IMR-90 (cell line): Measurements from ENCODE around the gene USP54. TPM values are rescaled to one million over a fixed set of nuclear protein-coding genes. Genes with fewer than 3 reads are reported as not detected.

Source experiments
- ATAC-seq: fragments of 200-7000 bp; cut with Tn5 transposase; 2 replicates; pipeline ENCODE4 v1.9.1; 2020; ENCODE audit warnings: low read depth, mild to moderate bottlenecking, moderate library complexity
- BruUV-seq: library from RNA; stranded (reverse); fragments of 400-500 nt; replicated peaks from 2 replicates; lab custom pipeline; 2021; lab: Mats Ljungman, UMichigan
- CTCF ChIA-PET: fragments of 300-600 bp; formaldehyde crosslinking; extraction: SDS; loops from one replicate; lab custom pipeline; 2021; ENCODE audit warnings: antibody characterized with exemption; lab: Yijun Ruan, JAX
- POLR2A ChIA-PET: fragments of 300-600 bp; sonication (Branson Sonifier 250); formaldehyde crosslinking; loops from one replicate; lab custom pipeline; 2022; ENCODE audit warnings: antibody characterized with exemption; ENCODE audit not compliant: unreplicated experiment; lab: Charles Lee
- DNase-seq: peaks from one replicate; pipeline ENCODE4 v3.0.0; 2013
- H2AFZ ChIP-seq: replicated peaks from 2 replicates; pipeline ENCODE3; 2013; ENCODE audit warnings: low read length, mild to moderate bottlenecking; ENCODE audit not compliant: poor library complexity
- H2AK5ac ChIP-seq: 2 replicates; pipeline ENCODE4 v1.6.1; 2013; ENCODE audit warnings: low read depth, low read length, inconsistent platforms
- H2AK9ac ChIP-seq: replicated peaks from 2 replicates; pipeline ENCODE3; 2013; ENCODE audit warnings: mild to moderate bottlenecking, low read depth, low read length, moderate library complexity; ENCODE audit not compliant: poor library complexity
- H2BK120ac ChIP-seq: 2 replicates; pipeline ENCODE4 v1.6.1; 2013; ENCODE audit warnings: low read depth, low read length, inconsistent platforms
- H2BK15ac ChIP-seq: 3 replicates; pipeline ENCODE4 v1.6.1; 2013; ENCODE audit warnings: low read depth, low read length, inconsistent platforms
- H2BK20ac ChIP-seq: 2 replicates; pipeline ENCODE4 v1.6.1; 2013; ENCODE audit warnings: low read depth, mild to moderate bottlenecking, inconsistent platforms, low read length, moderate library complexity
- H2BK5ac ChIP-seq: 2 replicates; pipeline ENCODE4 v1.6.1; 2013; ENCODE audit warnings: mild to moderate bottlenecking, low read depth, low read length, inconsistent platforms; ENCODE audit not compliant: poor library complexity, severe bottlenecking
- H3K14ac ChIP-seq: replicated peaks from 2 replicates; pipeline ENCODE4 v1.6.1; 2013; ENCODE audit warnings: low read depth, low read length, inconsistent platforms
- H3K18ac ChIP-seq: 2 replicates; pipeline ENCODE4 v1.6.1; 2013; ENCODE audit warnings: low read depth, low read length, control low read depth
- H3K23ac ChIP-seq: 2 replicates; pipeline ENCODE4 v1.6.1; 2013; ENCODE audit warnings: low read depth, low read length, inconsistent platforms
- H3K27ac ChIP-seq: 2 replicates; pipeline ENCODE4 v1.5.1; 2013; ENCODE audit warnings: mild to moderate bottlenecking, control low read depth, low read length; ENCODE audit not compliant: insufficient read depth
- H3K27me3 ChIP-seq: 2 replicates; pipeline ENCODE4 v1.6.1; 2013; ENCODE audit warnings: low read length; ENCODE audit not compliant: control insufficient read depth, insufficient read depth
- H3K36me3 ChIP-seq: 2 replicates; pipeline ENCODE4 v1.6.1; 2013; ENCODE audit warnings: low read length, mixed read lengths; ENCODE audit not compliant: control insufficient read depth, insufficient read depth
- H3K4ac ChIP-seq: 2 replicates; pipeline ENCODE4 v1.6.1; 2013; ENCODE audit warnings: low read depth, low read length, inconsistent platforms
- H3K4me1 ChIP-seq: 2 replicates; pipeline ENCODE4 v1.6.1; 2013; ENCODE audit warnings: low read length, mixed read lengths; ENCODE audit not compliant: control insufficient read depth, insufficient read depth
- H3K4me2 ChIP-seq: 2 replicates; pipeline ENCODE4 v1.6.1; 2013; ENCODE audit warnings: low read depth, mild to moderate bottlenecking, control low read depth, low read length, moderate library complexity
- H3K4me3 ChIP-seq: 2 replicates; pipeline ENCODE4 v1.5.1; 2013; ENCODE audit warnings: low read depth, mild to moderate bottlenecking, control low read depth, low read length, moderate library complexity; ENCODE audit not compliant: insufficient read depth
- H3K56ac ChIP-seq: 2 replicates; pipeline ENCODE4 v1.6.1; 2013; ENCODE audit warnings: low read length, inconsistent platforms; ENCODE audit not compliant: insufficient read depth; ENCODE audit errors: extremely low read depth
- H3K79me1 ChIP-seq, 2 experiments: 2 replicates each; pipeline ENCODE4 v1.6.1; 2013; ENCODE audit warnings: low read length in 2 of 2, inconsistent platforms in 1 of 2, low read depth in 1 of 2
- H3K9ac ChIP-seq: 2 replicates; pipeline ENCODE4 v1.6.1; 2013; ENCODE audit warnings: low read depth, low read length, control low read depth
- H3K9me1 ChIP-seq: 2 replicates; pipeline ENCODE4 v1.6.1; 2013; ENCODE audit warnings: low read length, inconsistent platforms; ENCODE audit not compliant: insufficient read depth
- H3K9me3 ChIP-seq: 2 replicates; pipeline ENCODE4 v1.6.1; 2013; ENCODE audit warnings: low read length; ENCODE audit not compliant: control insufficient read depth, insufficient read depth
- H4K20me1 ChIP-seq: 2 replicates; pipeline ENCODE4 v1.6.1; 2013; ENCODE audit warnings: low read length, inconsistent platforms; ENCODE audit not compliant: insufficient read depth
- H4K5ac ChIP-seq: 2 replicates; pipeline ENCODE4 v1.6.1; 2013; ENCODE audit warnings: mild to moderate bottlenecking, low read depth, low read length, control low read depth
- H4K8ac ChIP-seq, 2 experiments: 2 replicates each; pipeline ENCODE4 v1.6.1; 2013; ENCODE audit warnings: low read depth in 2 of 2, low read length in 2 of 2, control low read depth in 1 of 2, inconsistent platforms in 1 of 2
- H4K91ac ChIP-seq: 2 replicates; pipeline ENCODE4 v1.6.1; 2013; ENCODE audit warnings: low read depth, low read length, inconsistent platforms; ENCODE audit not compliant: insufficient read depth
- BHLHE40 ChIP-seq: fragments of 150-350 bp; IDR thresholded peaks from 2 replicates; pipeline ENCODE4 v1.6.1; 2016; ENCODE audit warnings: mild to moderate bottlenecking, low read depth, low read length
- CHD1 ChIP-seq: IDR thresholded peaks from 2 replicates; pipeline ENCODE4 v1.6.1; 2012; ENCODE audit warnings: low read depth, low read length, improper control_type of control experiment
- CTCF ChIP-seq: conservative IDR thresholded peaks from 2 replicates; pipeline ENCODE4 v1.5.1; 2012; ENCODE audit warnings: mild to moderate bottlenecking, low read depth, low read length, improper control_type of control experiment
- ELK1 ChIP-seq: fragments of 150-350 bp; IDR thresholded peaks from 2 replicates; pipeline ENCODE4 v1.6.1; 2016; ENCODE audit warnings: low read depth, mild to moderate bottlenecking, low read length, moderate library complexity, borderline replicate concordance
- FOS ChIP-seq: fragments of 150-350 bp; IDR thresholded peaks from 2 replicates; pipeline ENCODE4 v1.6.1; 2016; ENCODE audit warnings: low read depth, low read length
- MAFK ChIP-seq: IDR thresholded peaks from 2 replicates; pipeline ENCODE4 v1.6.1; 2012; ENCODE audit warnings: low read depth, low read length, improper control_type of control experiment
- NFE2L2 ChIP-seq: fragments of 150-350 bp; IDR thresholded peaks from 2 replicates; pipeline ENCODE4 v1.6.1; 2016; ENCODE audit warnings: low read depth, mild to moderate bottlenecking, low read length
- RAD21 ChIP-seq: IDR thresholded peaks from 2 replicates; pipeline ENCODE4 v1.6.1; 2012; ENCODE audit warnings: low read length, improper control_type of control experiment
- RCOR1 ChIP-seq: IDR thresholded peaks from 2 replicates; pipeline ENCODE4 v1.6.1; 2012; ENCODE audit warnings: mild to moderate bottlenecking, low read length, improper control_type of control experiment; ENCODE audit not compliant: insufficient replicate concordance
- SMC3 ChIP-seq: fragments of 150-350 bp; IDR thresholded peaks from 2 replicates; pipeline ENCODE4 v1.6.1; 2016; ENCODE audit warnings: low read depth, mild to moderate bottlenecking, antibody characterized with exemption, low read length, moderate library complexity
- USF2 ChIP-seq: fragments of 150-350 bp; IDR thresholded peaks from 2 replicates; pipeline ENCODE4 v1.6.1; 2017; ENCODE audit warnings: mild to moderate bottlenecking, antibody characterized with exemption, low read length, low read depth
- WGBS, 2 experiments: methylation state at CpG; one replicate each; pipeline versions ENCODE4 v1.1.5 to v1.1.7; 2013; ENCODE audit warnings: missing lambda C conversion rate in 2 of 2; ENCODE audit not compliant: insufficient read length in 1 of 2; ENCODE audit errors: extremely low coverage in 2 of 2; 5-methylcytosine and 5-hydroxymethylcytosine counted together
- dilution Hi-C: fragments of 300-500 bp; cut with HindIII; formaldehyde crosslinking; loops from one replicate; pipeline ENCODE4 v1.14.3; 2018; ENCODE audit warnings: low sequenced_read_pairs; ENCODE audit not compliant: unreplicated experiment
- in situ Hi-C: fragments of 300-500 bp; cut with MboI; formaldehyde crosslinking; loops from 3 replicates; pipeline ENCODE4 v1.14.3; 2019; ENCODE audit warnings: low sequenced_read_pairs, inconsistent platforms, mixed read lengths
- intact Hi-C: fragments of 100-400 bp; cut with micrococcal nuclease; formaldehyde crosslinking; loops from 2 replicates; pipeline ENCODE4 v1.10.0; 2022
- polyA plus RNA-seq, 3 experiments: library from polyadenylated mRNA; depleted of rRNA; stranded (reverse); fragments of >200 nt; gene quantifications; 2 replicates each; pipeline ENCODE4 v1.2.3, GENCODE V29; 2012; ENCODE audit warnings: low replicate concordance in 1 of 3
- total RNA-seq: library from RNA; depleted of rRNA; stranded (reverse); fragments of >200 nt; gene quantifications from 2 replicates; pipeline ENCODE4 v1.2.3, GENCODE V29; 2012

Gene USP54
- total and polyA plus RNA-seq, 2 of the 4 experiments (the other 2 are of a cell fraction): 4.0 to 7.9 TPM

GRCh38 chr10:73576890-73577591 lies 14.1 kb downstream of the USP54 start:
- no TSS peak for BruUV-seq
- Histone ChIP-seq H3K18ac (peak overlapping the region; percentile 66; the same call in 1 of the 2 replicates), H2BK15ac (no peak overlapping the region), H3K4ac (no peak overlapping the region; the same call in 1 of the 2 replicates), H2BK20ac (no peak overlapping the region), H3K9me1 (no peaks in the 10 kb centered on the region), H2AFZ (no peak overlapping the region), H4K91ac (no peak overlapping the region), H3K27ac (no peak overlapping the region), H3K4me3 (no peak overlapping the region), H3K27me3 (no peaks in the 10 kb centered on the region), H3K23ac (no peak overlapping the region), H2BK120ac (no peak overlapping the region), H4K20me1 (no peaks in the 10 kb centered on the region), H3K9me3 (no peaks in the 10 kb centered on the region), H2BK5ac (no peak overlapping the region), H3K14ac (0 out of 2 replicates have a peak overlapping the region, but pooled peaks have one; percentile 49), H3K9ac (no peak overlapping the region), H4K5ac (0 out of 2 replicates have a peak overlapping the region, but pooled peaks have one; percentile 42), H3K56ac (no peak overlapping the region), H3K36me3 (no peaks in the 10 kb centered on the region), H2AK5ac (no peak overlapping the region), H2AK9ac (no peak overlapping the region), H3K79me1 (peaks cover 0 to 5% of the 10 kb centered on the region in 2 experiments; a peak in 3 of 4 replicates), H3K4me1 (peaks cover 2% of the 10 kb centered on the region; the same call in 1 of the 2 replicates), H4K8ac (0 out of 4 replicates have a peak overlapping the region, but pooled peaks of 1 of the 2 experiments have one; percentile 6), H3K4me2 (peak overlapping the region; percentile 46; the same call in 1 of the 2 replicates)
- ChIA-PET POLR2A (interaction anchor here (1.3 kb wide), 1 partner anchor 49 kb away, joined by 5 read pairs; no protein-coding TSS in a partner anchor), CTCF (no interaction called here)
- TF ChIP-seq CHD1: no peak
- TF ChIP-seq NFE2L2: no peak
- TF ChIP-seq ELK1: no peak
- TF ChIP-seq RAD21: no peak
- TF ChIP-seq CTCF: no peak
- TF ChIP-seq MAFK: no peak
- TF ChIP-seq BHLHE40: no peak
- TF ChIP-seq USF2: no peak
- no peak for TF ChIP-seq FOS
- no peak for TF ChIP-seq SMC3
- TF ChIP-seq RCOR1: no peak
- no peak for ATAC-seq
- no peak for DNase-seq
- intact Hi-C loops: no loop called here
- dilution Hi-C loops: no loop called here
- WGBS, 2 experiments: no CpG with 5 or more reads among the region's 3 CpGs
- in situ Hi-C loops: no loop called here
